Stimulated activated naive CD8-positive, alpha-beta T cell treated with anti-CD3 and anti-CD28 coated beads, Interleukin-15, Interleukin-2, amounts not matched to agents 100 ng/mL and 50 ng/mL, for 24 hours (primary cell): ENCODE measurements around the gene ITGAV.
"Not testable (repeated sequence)": the region's sequence is repeated elsewhere in the genome, so short reads cannot be mapped to it uniquely, and the experiment has no call there.

Experiments used
- H3K27ac Mint-ChIP-seq: one replicate; pipeline ENCODE4 v1.8.0; 2021; ENCODE audit warnings: mild to moderate bottlenecking, mixed read lengths
- H3K27me3 Mint-ChIP-seq: one replicate; pipeline ENCODE4 v1.8.0; 2021; ENCODE audit warnings: mixed read lengths
- H3K36me3 Mint-ChIP-seq: one replicate; pipeline ENCODE4 v1.8.0; 2021; ENCODE audit warnings: low read depth, mixed read lengths
- H3K4me1 Mint-ChIP-seq: one replicate; pipeline ENCODE4 v1.8.0; 2021; ENCODE audit warnings: low read depth, mixed read lengths
- H3K4me3 Mint-ChIP-seq: one replicate; pipeline ENCODE4 v1.8.0; 2021; ENCODE audit warnings: mild to moderate bottlenecking, mixed read lengths
- H3K9me3 Mint-ChIP-seq: one replicate; pipeline ENCODE4 v1.8.0; 2021; ENCODE audit warnings: mixed read lengths

The ITGAV gene

GRCh38 chr2:186561467-186562208, 28.2 kb upstream of the ITGAV start:
- no peak overlapping the region for H3K27ac Mint-ChIP-seq
- peaks cover 28% of the 10 kb centered on the region for H3K27me3 Mint-ChIP-seq

DNA sequence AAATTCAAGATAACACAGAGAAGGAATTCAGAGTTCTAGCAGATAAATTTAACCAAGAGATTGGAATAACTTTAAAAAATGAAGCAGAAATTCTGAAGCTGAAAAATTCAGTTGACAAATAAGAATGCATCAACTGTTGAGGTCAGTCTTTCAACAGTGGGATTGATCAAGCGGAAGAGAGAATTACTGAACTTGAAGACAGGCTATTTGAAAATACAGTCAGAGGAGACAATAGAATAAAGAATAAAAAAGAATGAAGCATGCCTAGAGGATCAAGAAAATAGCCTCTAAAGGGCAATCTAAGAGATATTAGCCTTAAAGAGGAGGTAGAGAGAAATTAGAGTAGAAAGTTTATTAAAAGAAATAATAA, 27.7 kb upstream of the ITGAV start:
- Mint-ChIP-seq H3K27me3 (peaks cover 30% of the 10 kb centered on the region), H3K4me3 (no peak overlapping the region), H3K27ac (no peak overlapping the region), H3K36me3 (no peaks in the 10 kb centered on the region), H3K9me3 (peaks cover 15% of the 10 kb centered on the region), H3K4me1 (no peaks in the 10 kb centered on the region)

More at GRCh38 chr2:186561467-186562208, 28.2 kb upstream of the ITGAV start:
- no peak overlapping the region for H3K4me3 Mint-ChIP-seq
- no peaks in the 10 kb centered on the region for H3K4me1 Mint-ChIP-seq
- H3K9me3 Mint-ChIP-seq: peaks cover 15% of the 10 kb centered on the region
- no peaks in the 10 kb centered on the region for H3K36me3 Mint-ChIP-seq

DNA sequence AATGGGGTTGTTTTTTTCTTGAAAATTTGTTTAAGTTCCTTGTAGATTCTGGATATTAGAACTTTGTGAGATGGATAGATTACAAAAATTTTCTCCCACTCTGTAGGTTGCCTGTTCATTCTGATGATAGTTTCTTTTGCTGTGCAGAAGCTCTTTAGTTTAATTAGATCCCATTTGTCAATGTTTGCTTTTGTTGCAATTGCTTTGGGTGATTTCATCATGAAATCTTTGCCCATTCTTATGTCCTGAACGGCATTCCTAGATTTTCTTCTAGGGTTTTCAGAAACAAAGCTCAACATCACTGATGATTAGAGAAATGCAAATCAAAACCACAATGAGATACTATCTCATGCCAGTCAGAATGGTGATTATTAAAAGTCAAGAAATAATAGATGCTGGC, 21.3 kb upstream of the ITGAV start:
- not testable (repeated sequence) for H3K36me3 Mint-ChIP-seq, H3K4me1 Mint-ChIP-seq, H3K4me3 Mint-ChIP-seq, H3K27ac Mint-ChIP-seq
- Mint-ChIP-seq H3K9me3 (peaks cover 10% of the 10 kb centered on the region), H3K27me3 (peaks cover 28% of the 10 kb centered on the region)

DNA sequence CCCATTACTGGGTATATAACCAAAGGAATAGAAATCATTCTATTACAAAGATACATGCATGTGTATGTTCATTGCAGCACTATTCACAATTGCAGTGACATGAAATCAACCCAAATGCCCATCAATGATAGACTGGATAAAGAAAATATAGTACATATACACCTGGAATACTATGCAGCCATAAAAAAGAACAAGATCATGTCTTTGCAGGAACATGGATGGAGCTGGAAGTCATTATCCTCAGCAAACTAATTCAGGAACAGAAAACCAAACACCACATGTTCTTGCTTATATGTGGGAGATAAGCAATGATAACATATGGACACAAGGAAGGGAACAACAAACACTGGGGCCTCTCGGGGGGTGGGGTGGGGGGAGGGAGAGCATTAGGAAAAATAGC, 20.7 kb upstream of the ITGAV start:
- H3K36me3 Mint-ChIP-seq, H3K4me1 Mint-ChIP-seq, H3K9me3 Mint-ChIP-seq, H3K4me3 Mint-ChIP-seq, H3K27ac Mint-ChIP-seq: not testable (repeated sequence)
- peaks cover 23% of the 10 kb centered on the region for H3K27me3 Mint-ChIP-seq

GRCh38 chr2:186569897-186570296, 20.0 kb upstream of the ITGAV start:
- H3K9me3 Mint-ChIP-seq: peaks cover 5% of the 10 kb centered on the region
- H3K4me1 Mint-ChIP-seq: no peaks in the 10 kb centered on the region
- H3K4me3 Mint-ChIP-seq: no peak overlapping the region
- H3K27ac Mint-ChIP-seq: no peak overlapping the region
- peaks cover 20% of the 10 kb centered on the region for H3K27me3 Mint-ChIP-seq
- H3K36me3 Mint-ChIP-seq: no peaks in the 10 kb centered on the region

GRCh38 chr2:186570604-186571003, 19.3 kb upstream of the ITGAV start:
- Mint-ChIP-seq H3K4me3 (no peak overlapping the region), H3K4me1 (peaks cover 4% of the 10 kb centered on the region), H3K9me3 (peaks cover 5% of the 10 kb centered on the region), H3K27me3 (peaks cover 13% of the 10 kb centered on the region), H3K36me3 (no peaks in the 10 kb centered on the region), H3K27ac (no peak overlapping the region)

GRCh38 chr2:186572705-186573104, 17.2 kb upstream of the ITGAV start:
- H3K27me3 Mint-ChIP-seq: peaks cover 4% of the 10 kb centered on the region
- H3K27ac Mint-ChIP-seq: no peak overlapping the region
- H3K9me3 Mint-ChIP-seq: peaks cover 5% of the 10 kb centered on the region
- H3K4me3 Mint-ChIP-seq: no peak overlapping the region
- H3K36me3 Mint-ChIP-seq: no peaks in the 10 kb centered on the region
- peaks cover 4% of the 10 kb centered on the region for H3K4me1 Mint-ChIP-seq

- H3K27me3 Mint-ChIP-seq: no peaks in the 10 kb centered on the region
Measured at GRCh38 chr2:186573531-186573930, 16.3 kb upstream of the ITGAV start.

GRCh38 chr2:186575302-186575701, 14.6 kb upstream of the ITGAV start:
- peaks cover 4% of the 10 kb centered on the region for H3K4me1 Mint-ChIP-seq
- no peaks in the 10 kb centered on the region for H3K9me3 Mint-ChIP-seq
- H3K36me3 Mint-ChIP-seq: no peaks in the 10 kb centered on the region
- peaks cover 3% of the 10 kb centered on the region for H3K27me3 Mint-ChIP-seq
- H3K4me3 Mint-ChIP-seq: no peak overlapping the region
- H3K27ac Mint-ChIP-seq: no peak overlapping the region

More at GRCh38 chr2:186573531-186573930, 16.3 kb upstream of the ITGAV start:
- Mint-ChIP-seq H3K36me3 (no peaks in the 10 kb centered on the region), H3K27ac (no peak overlapping the region), H3K4me3 (no peak overlapping the region), H3K9me3 (peaks cover 5% of the 10 kb centered on the region), H3K4me1 (peaks cover 4% of the 10 kb centered on the region)

GRCh38 chr2:186575856-186576255, 14.0 kb upstream of the ITGAV start:
- H3K36me3 Mint-ChIP-seq: no peaks in the 10 kb centered on the region
- H3K4me1 Mint-ChIP-seq: peaks cover 4% of the 10 kb centered on the region
- no peak overlapping the region for H3K27ac Mint-ChIP-seq
- no peak overlapping the region for H3K4me3 Mint-ChIP-seq
- peaks cover 3% of the 10 kb centered on the region for H3K27me3 Mint-ChIP-seq
- no peaks in the 10 kb centered on the region for H3K9me3 Mint-ChIP-seq

- Mint-ChIP-seq H3K9me3 (no peaks in the 10 kb centered on the region), H3K36me3 (no peaks in the 10 kb centered on the region), H3K27me3 (peaks cover 3% of the 10 kb centered on the region), H3K4me3 (no peak overlapping the region), H3K27ac (no peak overlapping the region), H3K4me1 (peaks cover 4% of the 10 kb centered on the region)
Measured at GRCh38 chr2:186576614-186577013, 13.2 kb upstream of the ITGAV start.

DNA sequence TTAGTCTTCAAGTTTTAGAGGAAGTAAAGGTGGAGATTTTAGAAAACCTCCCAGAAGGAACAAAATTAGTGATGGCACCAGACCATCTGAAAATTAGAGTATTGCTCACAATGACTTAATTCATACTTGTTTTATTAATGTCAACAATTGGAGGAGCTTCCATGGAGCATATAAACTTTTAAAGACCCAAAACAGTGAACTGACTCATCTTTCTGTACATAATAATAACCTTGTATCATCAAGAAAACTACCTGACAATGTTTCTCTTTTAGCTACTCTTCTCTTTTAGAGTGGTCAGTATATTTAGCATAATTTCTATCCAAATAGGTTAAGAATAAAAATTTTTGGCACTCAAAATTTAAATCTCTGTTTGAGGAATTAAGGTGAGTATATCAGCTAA, 7.2 kb upstream of the ITGAV start:
- H3K27ac Mint-ChIP-seq: no peak overlapping the region
- H3K4me3 Mint-ChIP-seq: no peak overlapping the region
- H3K9me3 Mint-ChIP-seq: no peaks in the 10 kb centered on the region
- H3K36me3 Mint-ChIP-seq: no peaks in the 10 kb centered on the region
- peaks cover 8% of the 10 kb centered on the region for H3K27me3 Mint-ChIP-seq
- H3K4me1 Mint-ChIP-seq: no peaks in the 10 kb centered on the region

DNA sequence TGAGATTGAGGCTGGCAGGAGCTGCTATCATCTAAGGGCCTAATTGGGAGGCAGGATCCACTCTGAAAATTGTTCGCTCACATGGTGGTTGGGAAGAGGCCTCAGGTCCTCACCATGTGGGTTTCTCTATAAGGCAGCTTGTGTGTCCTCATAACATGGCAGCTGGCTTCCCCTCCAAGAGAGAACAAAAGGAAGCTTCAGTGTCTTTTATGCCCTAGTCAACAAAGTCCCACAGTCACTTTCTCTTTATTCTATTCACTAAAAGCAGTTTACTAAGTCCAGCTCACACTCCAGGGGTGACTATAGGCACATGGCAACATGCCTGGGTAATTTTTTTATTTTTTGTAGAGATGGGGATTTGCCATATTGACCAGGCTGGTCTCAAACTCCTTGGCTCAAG, 5.8 kb upstream of the ITGAV start:
- H3K27ac Mint-ChIP-seq: no peak overlapping the region
- H3K9me3 Mint-ChIP-seq: no peaks in the 10 kb centered on the region
- H3K27me3 Mint-ChIP-seq: peaks cover 8% of the 10 kb centered on the region
- H3K4me3 Mint-ChIP-seq: no peak overlapping the region
- no peaks in the 10 kb centered on the region for H3K36me3 Mint-ChIP-seq
- H3K4me1 Mint-ChIP-seq: peaks cover 3% of the 10 kb centered on the region

DNA sequence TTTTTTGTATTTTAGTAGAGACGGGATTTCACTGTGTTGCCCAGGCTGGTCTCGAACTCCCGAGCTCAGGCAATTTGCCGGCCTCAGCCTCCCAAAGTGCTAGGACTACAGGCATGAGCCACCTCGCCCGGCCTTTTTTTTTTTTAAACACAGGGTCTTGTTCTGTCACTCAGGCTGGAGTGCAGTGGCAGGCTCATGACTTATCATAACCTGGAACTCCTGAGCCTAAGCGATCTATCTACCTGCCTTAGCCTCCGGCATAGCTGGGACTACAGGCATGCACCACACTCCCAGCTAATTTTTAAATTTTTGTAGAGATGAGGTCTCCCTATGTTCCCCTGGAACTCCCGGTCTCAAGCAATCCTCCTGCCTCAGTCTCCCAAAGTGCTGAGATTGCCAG, 1.4 kb upstream of the ITGAV start:
- Mint-ChIP-seq H3K9me3 (no peaks in the 10 kb centered on the region), H3K4me1 (peaks cover 27% of the 10 kb centered on the region), H3K27ac (no peak overlapping the region), H3K4me3 (no peak overlapping the region), H3K36me3 (no peaks in the 10 kb centered on the region), H3K27me3 (no peaks in the 10 kb centered on the region)

- Mint-ChIP-seq H3K9me3 (no peaks in the 10 kb centered on the region), H3K27me3 (no peaks in the 10 kb centered on the region), H3K36me3 (no peaks in the 10 kb centered on the region), H3K4me1 (peaks cover 29% of the 10 kb centered on the region), H3K4me3 (peak overlapping the region; percentile 86), H3K27ac (peak overlapping the region; percentile 76)
Measured at GRCh38 chr2:186588940-186589611, 780 bp upstream of the ITGAV start.

DNA sequence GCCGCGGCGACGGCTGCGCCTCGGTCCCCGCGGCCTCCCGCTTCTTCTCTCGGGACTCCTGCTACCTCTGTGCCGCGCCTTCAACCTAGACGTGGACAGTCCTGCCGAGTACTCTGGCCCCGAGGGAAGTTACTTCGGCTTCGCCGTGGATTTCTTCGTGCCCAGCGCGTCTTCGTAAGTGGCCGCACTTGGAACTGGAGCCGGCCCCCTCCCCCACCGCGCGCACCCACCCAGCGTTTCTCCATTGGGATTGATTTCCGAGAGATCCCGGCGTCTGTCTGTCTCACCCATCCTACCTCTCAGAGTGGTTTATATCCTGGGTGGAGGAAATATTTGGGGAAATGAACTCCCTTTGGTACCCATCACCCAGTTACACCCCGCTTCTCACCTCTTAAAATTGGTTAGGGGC, 498 bp downstream of the ITGAV start:
- Mint-ChIP-seq H3K27me3 (no peaks in the 10 kb centered on the region), H3K4me1 (peaks cover 35% of the 10 kb centered on the region), H3K27ac (peak overlapping the region; percentile 77), H3K4me3 (peak overlapping the region; percentile 86), H3K36me3 (no peaks in the 10 kb centered on the region), H3K9me3 (no peaks in the 10 kb centered on the region)
